Measurements from ENCODE around the gene ZNF2. TPM values are rescaled to one million over a fixed set of nuclear protein-coding genes. Genes with fewer than 3 reads are reported as not detected.

Gene ZNF2
- total and polyA plus RNA-seq, 12 donors = 1.4 to 4.8 (median 3.5) TPM

DNA sequence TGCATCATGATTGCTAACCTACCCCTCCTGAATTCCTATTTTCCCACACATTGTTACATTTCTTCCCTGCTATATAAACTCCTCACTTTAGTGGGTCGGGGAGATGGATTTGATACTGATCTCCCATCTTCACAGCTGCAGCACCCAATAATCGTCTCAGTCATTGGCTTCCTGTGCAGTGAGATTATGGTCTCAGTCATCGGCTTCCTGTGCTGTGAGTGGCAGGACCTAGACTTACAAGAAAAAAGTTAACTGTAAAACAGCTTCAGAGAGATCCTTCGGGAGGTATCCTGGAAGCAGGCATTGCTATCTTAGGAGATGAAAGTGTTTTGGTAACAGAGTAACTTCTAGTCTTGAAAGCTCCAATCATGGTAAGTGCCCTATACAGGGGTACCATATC lies 38.3 kb downstream of the ZNF2 start:
- peaks cover 3 to 22% (median 16%) of the 10 kb centered on the region in 9 donors for H3K4me1 ChIP-seq
- H3K4me3 ChIP-seq = no peak overlapping the region
- H3K27me3 ChIP-seq = no peaks in the 10 kb centered on the region
- peaks cover 0 to 3% (median 0%) of the 10 kb centered on the region in 9 donors for H3K36me3 ChIP-seq
- DNase-seq (no peak), ATAC-seq (no peak)
- intact Hi-C loops (cut with DNase I) = loop anchor here in 1 of 10 donors (10.0 kb wide), 1 partner anchor 79 kb away; the partner anchor contains the start of gene MRPS5
- no peak overlapping the region for H3K27ac ChIP-seq
- H3K9me3 ChIP-seq = peaks cover 0 to 8% (median 0%) of the 10 kb centered on the region in 11 donors
- WGBS, 2 donors = 75 to 80% methylated on average over 4 of the region's 4 CpGs
- TF ChIP-seq CTCF (IDR thresholded peaks at IDR 0.05) = no peak

- Histone ChIP-seq H3K36me3 (peaks cover 0 to 8% (median 0%) of the 10 kb centered on the region in 9 donors), H3K27me3 (no peaks in the 10 kb centered on the region), H3K27ac (no peak overlapping the region), H3K4me3 (no peak overlapping the region), H3K9me3 (peaks cover 0 to 13% (median 0%) of the 10 kb centered on the region in 11 donors), H3K4me1 (peaks cover 3 to 22% (median 16%) of the 10 kb centered on the region in 9 donors)
- 88 to 91% methylated on average over 2 of the region's 2 CpGs for WGBS, 2 donors
- no peak for DNase-seq
- no peak for TF ChIP-seq CTCF (IDR thresholded peaks at IDR 0.05)
- no peak for ATAC-seq
- intact Hi-C loops (cut with DNase I) = loop anchor here in 1 of 10 donors (10.0 kb wide), 1 partner anchor 80 kb away; the partner anchor contains the start of gene MRPS5
Measured at GRCh38 chr2:95204396-95204795, 38.8 kb downstream of the ZNF2 start.

DNA sequence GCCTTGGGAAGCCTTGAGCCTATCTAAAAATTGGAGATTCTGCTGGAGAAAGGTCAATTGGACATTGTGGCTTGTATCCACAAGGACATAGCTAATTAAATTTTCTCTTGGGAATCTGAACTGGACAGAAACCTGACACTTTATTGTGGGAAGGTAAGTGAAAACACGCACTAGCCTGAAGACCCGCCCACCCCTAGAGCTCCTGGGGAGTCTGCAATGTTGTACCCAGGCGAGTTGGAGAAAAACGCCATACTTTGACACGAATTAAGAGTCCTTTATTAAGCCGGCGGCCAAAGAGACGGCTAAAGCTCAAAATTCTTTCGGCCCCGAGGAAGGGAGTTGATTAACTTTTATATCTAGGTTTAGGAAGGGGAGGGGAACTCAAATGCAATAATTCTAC lies 40.5 kb downstream of the ZNF2 start:
- no peak for TF ChIP-seq CTCF (IDR thresholded peaks at IDR 0.05)
- no peaks in the 10 kb centered on the region for H3K27me3 ChIP-seq
- H3K4me1 ChIP-seq = peaks cover 3 to 22% (median 16%) of the 10 kb centered on the region in 9 donors
- H3K36me3 ChIP-seq = peaks cover 0 to 24% (median 10%) of the 10 kb centered on the region in 9 donors
- H3K4me3 ChIP-seq = peak overlapping the region in 7 of 10 donors; percentile 75 to 84 (median 80)
- WGBS, 2 donors = 40 to 47% methylated on average over 10 of the region's 10 CpGs
- DNase-seq = no peak
- intact Hi-C loops (cut with DNase I) = loop anchor here in 4 of 10 donors (2.0 to 10.0 kb wide), 4 partner anchors 39 to 84 kb away; partner anchors contain the start of genes MRPS5 (in 3 of the 4) and ZNF2 (in 2 of the 4)
- no peak overlapping the region for H3K27ac ChIP-seq
- peaks cover 0 to 28% (median 9%) of the 10 kb centered on the region in 11 donors for H3K9me3 ChIP-seq
- ATAC-seq = no peak

DNA sequence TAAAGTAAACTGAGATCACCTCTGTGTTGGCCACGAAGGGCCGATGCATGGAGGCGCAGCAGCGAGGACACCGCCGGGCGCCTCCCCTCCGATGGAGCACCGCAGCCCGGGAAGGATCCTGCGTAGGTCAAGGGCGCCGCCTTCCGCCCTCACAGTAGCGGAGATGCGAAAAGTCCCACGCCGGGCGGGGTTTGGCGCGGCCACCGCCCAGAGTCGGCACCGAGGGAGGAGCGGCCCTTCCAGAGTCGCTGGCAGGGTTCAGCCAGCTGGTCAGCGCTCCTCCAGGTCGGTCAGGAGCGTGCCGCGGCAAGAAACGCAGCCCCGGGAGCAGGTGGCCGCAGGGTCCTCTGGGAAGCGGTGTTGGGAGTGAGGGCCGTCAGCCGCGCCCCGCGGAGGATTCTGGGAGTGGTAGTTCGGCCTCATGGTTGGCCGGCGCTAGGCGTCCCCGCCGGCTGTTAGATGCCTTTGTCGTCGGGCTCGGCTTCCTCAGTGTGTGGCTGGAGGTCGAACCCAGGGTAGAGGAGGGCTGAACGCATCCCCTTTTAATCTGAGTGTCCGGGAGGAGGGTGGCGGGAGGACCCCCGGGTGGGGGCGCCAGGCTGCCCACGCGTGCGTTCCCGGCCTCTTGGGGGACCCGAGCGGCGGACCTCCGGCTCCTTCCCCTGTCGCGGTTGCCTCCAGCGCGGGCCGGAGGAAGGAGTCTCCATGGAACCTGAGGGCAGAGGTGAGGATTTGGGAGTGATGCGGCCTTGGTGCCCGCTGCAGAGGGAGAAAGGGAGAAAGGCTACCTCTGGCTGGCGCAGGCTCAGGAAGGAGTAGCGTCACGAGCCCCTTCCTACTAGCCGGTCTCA lies 41.7 kb downstream of the ZNF2 start, which contains the start of gene ZNF892:
ZNF892 (plus strand) TSS at position 411 of the 851 bp plus-strand sequence; CDS start at position 706, 295 bp downstream.
- Histone ChIP-seq H3K27me3 (no peaks in the 10 kb centered on the region), H3K4me3 (peak within 1 kb of the TSS; percentile 71 to 86 (median 80)), H3K9me3 (peaks cover 0 to 40% (median 21%) of the 10 kb centered on the region in 11 donors), H3K36me3 (peaks cover 0 to 37% (median 23%) of the 10 kb centered on the region in 9 donors), H3K4me1 (peaks cover 3 to 22% (median 16%) of the 10 kb centered on the region in 9 donors), H3K27ac (peak within 1 kb of the TSS; percentile 52 to 95 (median 90))
- intact Hi-C loops (cut with DNase I) = loop anchor here in 4 of 10 donors (1.0 to 10.0 kb wide), 5 partner anchors 13 to 85 kb away; partner anchors contain the start of genes MRPS5 (in 3 of the 4) and ZNF2 (in 2 of the 4)
- WGBS, 2 donors = 0 to 1% methylated on average over 74 of the region's 74 CpGs
- DNase-seq (peak; percentile 92), ATAC-seq (peak; percentile 98 to 99 (median 99))
- TF ChIP-seq CTCF (IDR thresholded peaks at IDR 0.05) = peak in 8 of 9 donors; percentile 23 to 76 (median 56)
